ENCODE data around the gene GRAP2.

GRAP2 gene

DNA sequence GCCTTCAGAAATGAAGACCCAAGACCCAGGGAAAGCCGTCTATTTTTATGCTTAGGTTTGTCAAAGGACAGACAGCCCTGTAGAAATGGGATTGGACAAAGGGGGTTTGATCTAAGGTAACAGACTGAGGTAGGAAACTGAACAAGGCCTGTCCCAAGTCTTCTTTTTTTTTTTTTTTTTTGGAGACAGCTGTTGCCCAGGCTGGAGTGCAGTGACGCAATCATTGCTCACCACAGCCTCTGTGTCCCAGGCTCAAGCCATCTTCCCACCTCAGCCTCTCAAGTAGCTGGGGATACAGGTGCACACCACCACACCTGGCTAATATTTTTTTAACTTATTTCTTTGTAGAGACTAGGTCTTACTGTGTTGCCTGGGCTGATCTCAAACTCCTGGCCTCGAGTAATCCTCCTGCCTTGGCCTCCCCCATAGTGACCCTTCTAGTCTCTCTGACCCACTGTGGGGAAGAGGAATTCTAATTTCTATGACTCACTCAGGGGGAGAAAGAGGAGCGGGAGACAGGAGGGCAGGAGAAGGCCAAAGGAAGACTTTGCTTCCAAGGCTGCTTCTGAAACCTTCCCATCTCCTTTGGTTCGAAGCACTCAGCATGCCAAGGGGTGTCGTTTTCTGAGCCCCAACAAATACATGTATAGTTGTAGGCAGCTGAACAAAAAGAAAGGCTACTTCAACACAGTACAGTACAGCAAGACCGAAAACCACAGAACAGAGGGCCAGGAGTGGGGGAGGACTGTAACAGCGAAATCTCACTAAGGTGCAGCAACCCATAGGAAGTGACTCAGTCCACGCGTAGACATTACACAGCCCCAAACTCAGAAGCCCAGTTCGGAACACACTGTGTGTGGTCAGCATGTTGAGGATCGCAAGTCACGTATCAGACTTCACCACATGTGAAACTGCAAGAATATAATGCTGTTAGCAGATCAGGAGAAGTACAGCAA lies 60.2 kb downstream of the GRAP2 start:
- H3K27ac ChIP-seq (replicated peaks): peak overlapping the region; percentile 54
- TF ChIP-seq SPI1 (IDR thresholded peaks at IDR 0.05; ENCODE audit: borderline replicate concordance, low read depth): 0 out of 2 replicates have a peak, but pooled peaks have one; percentile 2
- peak; percentile 80 for TF ChIP-seq POLR2AphosphoS5 (IDR thresholded peaks at IDR 0.05; ENCODE audit: low read depth)
- no peak for TF ChIP-seq CTCF (IDR thresholded peaks at IDR 0.05; ENCODE audit: insufficient read depth, low read length)
- peak; percentile 73 to 91 for DNase-seq (ENCODE audit: low read depth in 1 of 2, low spot score in 1 of 2)
- H3K27me3 ChIP-seq (ENCODE audit: insufficient read depth, poor library complexity, severe bottlenecking): no peaks in the 10 kb centered on the region
- no peak overlapping the region for H3K4me3 ChIP-seq (replicated peaks; ENCODE audit: insufficient read depth, low read length)

DNA sequence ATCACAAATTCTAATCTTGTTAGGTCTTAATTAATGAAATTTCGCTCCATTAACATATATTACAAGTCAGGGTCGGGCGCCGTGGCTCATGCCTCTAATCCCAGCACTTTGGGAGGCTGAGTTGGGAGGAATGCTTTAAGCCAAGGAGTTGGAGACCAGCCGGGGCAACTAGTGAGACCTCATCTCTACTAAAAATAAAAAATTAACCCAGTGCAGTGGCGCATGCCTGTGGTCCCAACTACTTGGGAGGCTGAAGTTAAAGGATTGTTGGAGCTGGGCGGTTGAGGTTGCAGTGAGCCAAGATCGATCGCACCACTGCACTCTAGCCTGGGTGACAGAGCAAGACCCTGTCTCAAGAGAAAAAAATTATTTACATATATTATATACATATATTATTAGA lies 61.2 kb downstream of the GRAP2 start:
- no peak for TF ChIP-seq CTCF (IDR thresholded peaks at IDR 0.05; ENCODE audit: insufficient read depth, low read length)
- TF ChIP-seq SPI1 (IDR thresholded peaks at IDR 0.05; ENCODE audit: borderline replicate concordance, low read depth): no peak
- TF ChIP-seq POLR2AphosphoS5 (IDR thresholded peaks at IDR 0.05; ENCODE audit: low read depth): no peak
- TF ChIP-seq GABPA (IDR thresholded peaks at IDR 0.05; ENCODE audit: low read depth): no peak
- no peak for TF ChIP-seq REST (IDR thresholded peaks at IDR 0.05; ENCODE audit: insufficient replicate concordance, low read depth)
- no peak for DNase-seq (ENCODE audit: low read depth in 1 of 2, low spot score in 1 of 2)
- peak overlapping the region; percentile 45 for H3K27ac ChIP-seq (replicated peaks)
- no peak overlapping the region for H3K4me3 ChIP-seq (replicated peaks; ENCODE audit: insufficient read depth, low read length)
- H3K27me3 ChIP-seq (ENCODE audit: insufficient read depth, poor library complexity, severe bottlenecking): peaks cover 7% of the 10 kb centered on the region

DNA sequence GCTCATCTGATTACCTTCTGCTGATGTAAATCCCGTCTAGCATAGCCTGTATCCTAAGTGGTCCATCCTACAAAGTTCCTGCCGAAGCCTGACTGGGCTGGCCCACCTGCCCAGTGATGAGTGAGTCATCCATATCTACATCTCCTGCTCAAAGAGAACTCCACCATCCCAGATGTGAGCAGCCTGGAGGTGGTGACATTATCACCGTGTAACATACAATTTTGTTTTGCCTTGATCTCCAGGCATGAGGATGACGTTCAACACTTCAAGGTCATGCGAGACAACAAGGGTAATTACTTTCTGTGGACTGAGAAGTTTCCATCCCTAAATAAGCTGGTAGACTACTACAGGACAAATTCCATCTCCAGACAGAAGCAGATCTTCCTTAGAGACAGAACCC lies 64.9 kb downstream of the GRAP2 start:
- H3K27ac ChIP-seq (replicated peaks): no peak overlapping the region
- TF ChIP-seq REST (IDR thresholded peaks at IDR 0.05; ENCODE audit: insufficient replicate concordance, low read depth): no peak
- no peak for TF ChIP-seq SPI1 (IDR thresholded peaks at IDR 0.05; ENCODE audit: borderline replicate concordance, low read depth)
- TF ChIP-seq CTCF (IDR thresholded peaks at IDR 0.05; ENCODE audit: insufficient read depth, low read length): no peak
- TF ChIP-seq GABPA (IDR thresholded peaks at IDR 0.05; ENCODE audit: low read depth): no peak
- no peak for TF ChIP-seq POLR2AphosphoS5 (IDR thresholded peaks at IDR 0.05; ENCODE audit: low read depth)
- peaks cover 7% of the 10 kb centered on the region for H3K27me3 ChIP-seq (ENCODE audit: insufficient read depth, poor library complexity, severe bottlenecking)
- H3K4me3 ChIP-seq (replicated peaks; ENCODE audit: insufficient read depth, low read length): no peak overlapping the region
- DNase-seq (ENCODE audit: low read depth in 1 of 2, low spot score in 1 of 2): no peak
